Breast epithelium (tissue), 3 donors: Measurements from ENCODE around the gene INPP4A.

Experiments
- POLR2A ChIP-seq: fragments of 450-650 bp; IDR thresholded peaks from one replicate; pipeline ENCODE4 v1.6.1; 2016; ENCODE audit warnings: antibody characterized with exemption, mild to moderate bottlenecking, moderate library complexity
- TF ChIP-seq, protein P1 (sequence below), 3 donors: fragments of 450-650 bp; IDR thresholded peaks; one replicate each; pipeline ENCODE4 v1.5.1; 2016 to 2017; ENCODE audit warnings: antibody characterized with exemption in 3 of 3, mild to moderate bottlenecking in 3 of 3, moderate library complexity in 3 of 3

DNA sequence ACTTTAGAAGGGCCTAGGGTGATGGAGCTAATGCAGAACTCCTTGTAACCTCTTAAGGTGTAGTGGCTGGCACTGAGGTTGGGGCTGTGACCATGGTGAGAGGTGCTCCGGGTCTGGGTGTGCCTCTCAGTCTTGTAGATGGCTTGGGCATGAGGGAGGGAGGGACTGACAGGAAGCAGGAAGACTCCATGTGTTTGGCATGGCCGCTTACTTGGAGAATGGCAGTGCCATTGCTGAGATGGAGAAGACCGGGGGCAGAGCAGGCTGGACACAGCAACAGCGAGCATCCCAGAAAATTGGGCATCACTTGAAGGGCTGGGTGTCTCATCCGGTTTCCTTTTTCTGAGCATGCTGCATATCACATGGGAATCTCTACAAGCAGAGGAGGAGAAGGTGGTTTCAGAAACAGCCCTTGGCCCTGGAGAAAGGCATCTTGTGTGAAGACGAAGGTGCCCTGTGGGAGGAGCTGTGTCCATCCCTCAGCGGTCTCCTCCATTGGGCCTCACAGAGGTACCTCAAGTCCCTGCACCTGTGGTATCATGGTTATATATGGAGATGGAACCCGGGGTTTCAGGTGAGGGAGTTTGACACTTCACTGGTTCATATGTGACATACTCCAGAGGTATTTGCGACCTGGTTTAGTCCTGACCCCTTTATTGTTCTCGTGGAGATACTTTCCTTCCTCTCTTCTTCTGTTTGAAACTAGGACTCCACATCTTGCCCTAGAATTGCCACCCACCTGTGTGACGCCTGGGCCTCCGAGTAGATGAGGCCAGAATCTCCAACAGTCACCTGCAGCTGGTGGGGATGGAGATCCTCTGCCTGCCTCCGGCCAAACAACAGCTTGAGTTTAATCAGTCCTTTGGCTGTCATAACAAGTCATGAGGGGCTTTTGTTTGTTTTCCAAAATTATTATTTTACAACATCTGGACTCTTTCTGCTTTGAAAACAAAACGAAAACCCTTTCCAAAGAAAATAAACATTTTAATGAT is 45.6 kb downstream of the INPP4A start:
- TF ChIP-seq, protein P1, sequence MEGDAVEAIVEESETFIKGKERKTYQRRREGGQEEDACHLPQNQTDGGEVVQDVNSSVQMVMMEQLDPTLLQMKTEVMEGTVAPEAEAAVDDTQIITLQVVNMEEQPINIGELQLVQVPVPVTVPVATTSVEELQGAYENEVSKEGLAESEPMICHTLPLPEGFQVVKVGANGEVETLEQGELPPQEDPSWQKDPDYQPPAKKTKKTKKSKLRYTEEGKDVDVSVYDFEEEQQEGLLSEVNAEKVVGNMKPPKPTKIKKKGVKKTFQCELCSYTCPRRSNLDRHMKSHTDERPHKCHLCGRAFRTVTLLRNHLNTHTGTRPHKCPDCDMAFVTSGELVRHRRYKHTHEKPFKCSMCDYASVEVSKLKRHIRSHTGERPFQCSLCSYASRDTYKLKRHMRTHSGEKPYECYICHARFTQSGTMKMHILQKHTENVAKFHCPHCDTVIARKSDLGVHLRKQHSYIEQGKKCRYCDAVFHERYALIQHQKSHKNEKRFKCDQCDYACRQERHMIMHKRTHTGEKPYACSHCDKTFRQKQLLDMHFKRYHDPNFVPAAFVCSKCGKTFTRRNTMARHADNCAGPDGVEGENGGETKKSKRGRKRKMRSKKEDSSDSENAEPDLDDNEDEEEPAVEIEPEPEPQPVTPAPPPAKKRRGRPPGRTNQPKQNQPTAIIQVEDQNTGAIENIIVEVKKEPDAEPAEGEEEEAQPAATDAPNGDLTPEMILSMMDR (IDR thresholded peaks at IDR 0.05): no peak
- no peak for TF ChIP-seq POLR2A
